Ovary (tissue), 9 donors: ENCODE data around the gene NUDT5. TPM values are rescaled to one million over a fixed set of nuclear protein-coding genes. Genes with fewer than 3 reads are reported as not detected.

ENCODE experiments used
- DNase-seq, 5 donors: peaks; one replicate each; pipeline ENCODE4 v3.0.0-alpha.2; 2019 to 2020
- H3K27ac ChIP-seq, 2 donors: fragments of 200-600 bp; one replicate each; pipeline versions ENCODE4 v1.5.1 to v1.8.0; 2019 to 2022
- H3K27me3 ChIP-seq: fragments of 200-600 bp; one replicate; pipeline ENCODE4 v1.8.0; 2022
- H3K36me3 ChIP-seq: fragments of 200-600 bp; sonication (generic); one replicate; pipeline ENCODE4 v1.5.1; 2019
- H3K4me1 ChIP-seq: one replicate; pipeline ENCODE4 v1.8.1; 2013; ENCODE audit warnings: mild to moderate bottlenecking, moderate library complexity; ENCODE audit not compliant: insufficient read depth
- H3K4me3 ChIP-seq: fragments of 200-600 bp; sonication (generic); one replicate; pipeline ENCODE4 v1.5.1; 2017
- H3K9me3 ChIP-seq, 2 donors: fragments of 200-600 bp in 1 of 2; sonication (generic) in 1 of 2; one replicate each; pipeline versions ENCODE4 v1.5.1 to v1.8.1; 2013 to 2019; ENCODE audit warnings: mild to moderate bottlenecking in 1 of 2, moderate library complexity in 1 of 2
- CTCF ChIP-seq, 3 donors: fragments of 450-650 bp in 2 of 3; fragments of 200-600 bp in 1 of 3; IDR thresholded peaks; one replicate each; pipeline versions ENCODE4 v1.5.1 to v1.8.0; 2016 to 2022; ENCODE audit warnings: antibody characterized with exemption in 3 of 3, mild to moderate bottlenecking in 1 of 3
- EP300 ChIP-seq: sonication (generic); formaldehyde crosslinking; IDR thresholded peaks from one replicate; pipeline ENCODE4 v1.6.1; 2017; ENCODE audit warnings: antibody characterized with exemption
- POLR2A ChIP-seq: fragments of 450-650 bp; IDR thresholded peaks from one replicate; pipeline ENCODE4 v1.6.1; 2017; ENCODE audit warnings: antibody characterized with exemption, mild to moderate bottlenecking, moderate library complexity
- WGBS, 3 donors: extraction: QIAGEN DNeasy Blood & Tissue Kit in 1 of 3; methylation state at CpG; one replicate each; pipeline versions ENCODE4 v1.1.5 to v1.1.7; 2013 to 2017; 5-methylcytosine and 5-hydroxymethylcytosine counted together
- intact Hi-C, 4 donors: fragments of 100-400 bp; cut with DNase I; formaldehyde crosslinking; loops; one replicate each; pipeline versions ENCODE4 v1.11.0 to v1.15.1; 2022 to 2023
- polyA plus RNA-seq, 2 donors: library from polyadenylated mRNA; stranded (reverse); fragments of 200-250 nt in 1 of 2; fragments of 350-450 nt in 1 of 2; fragmentation: Illumina TruSeq in 1 of 2; extraction: RNeasy Lipid Tissue Mini Kit (QIAGEN cat#74804) in 1 of 2; gene quantifications; one replicate each; pipeline ENCODE4 v1.2.3, GENCODE V29; 2013 to 2014
- total RNA-seq, 7 donors: library from RNA; depleted of rRNA in 2 of 7; stranded (reverse); fragments of >200 nt in 2 of 7; fragmentation: NEBNext Ultra II Directional in 3 of 7; extraction: Animal tissue kit (Norgen Biotek cat#: 25700) in 3 of 7; gene quantifications; one replicate each; pipeline versions ENCODE4 v1.1.0 to v1.2.4, GENCODE V29; 2016 to 2023
- donor health status: DM: no; HTN: no; CAD: no; lungs with moderate emphysema.
- donor health status: DM: no; HTN: no; CAD: no.
- donor health status: Bipolar disorder and iron deficiency.
- donor health status: DM: yes; HTN: yes; CAD: no.
- donor health status: DM: no; HTN: no; CAD: no.
- donor health status: DM: yes; HTN: yes; CAD: no.

NUDT5 gene
- total and polyA plus RNA-seq, 9 donors: 15.8 to 56.5 (median 24.7) TPM

DNA sequence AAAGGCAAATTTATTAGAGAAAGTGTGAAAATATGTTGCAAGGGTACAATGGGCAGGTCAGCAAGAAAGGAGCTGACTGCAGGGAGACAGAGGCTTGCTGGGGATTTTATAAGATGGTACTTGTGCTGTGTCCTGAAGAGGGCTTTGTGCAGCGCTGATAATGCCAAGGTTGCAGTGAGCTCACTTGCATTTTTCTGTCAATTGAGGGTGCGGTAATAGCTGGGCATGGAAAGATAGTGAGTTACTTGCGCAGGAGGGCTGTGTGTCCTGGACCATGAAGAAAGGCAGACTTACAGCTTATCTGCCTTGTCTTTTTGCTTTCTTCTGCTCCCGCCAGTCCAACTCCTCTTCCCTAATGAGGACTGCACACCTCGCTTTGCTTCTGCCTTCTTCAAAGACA, 12.8 kb upstream of the NUDT5 start:
- WGBS, 3 donors: 94 to 96% (median 95%) methylated on average over 5 of the region's 5 CpGs
- intact Hi-C loops: no loop called here
- no peak overlapping the region for H3K27ac ChIP-seq
- H3K36me3 ChIP-seq: no peaks in the 10 kb centered on the region
- no peaks in the 10 kb centered on the region for H3K27me3 ChIP-seq
- no peak for DNase-seq
- no peaks in the 10 kb centered on the region for H3K9me3 ChIP-seq
- TF ChIP-seq EP300 (no peak), POLR2A (no peak), CTCF (IDR thresholded peaks at IDR 0.05) (no peak)
- no peak overlapping the region for H3K4me3 ChIP-seq
- H3K4me1 ChIP-seq: no peaks in the 10 kb centered on the region

DNA sequence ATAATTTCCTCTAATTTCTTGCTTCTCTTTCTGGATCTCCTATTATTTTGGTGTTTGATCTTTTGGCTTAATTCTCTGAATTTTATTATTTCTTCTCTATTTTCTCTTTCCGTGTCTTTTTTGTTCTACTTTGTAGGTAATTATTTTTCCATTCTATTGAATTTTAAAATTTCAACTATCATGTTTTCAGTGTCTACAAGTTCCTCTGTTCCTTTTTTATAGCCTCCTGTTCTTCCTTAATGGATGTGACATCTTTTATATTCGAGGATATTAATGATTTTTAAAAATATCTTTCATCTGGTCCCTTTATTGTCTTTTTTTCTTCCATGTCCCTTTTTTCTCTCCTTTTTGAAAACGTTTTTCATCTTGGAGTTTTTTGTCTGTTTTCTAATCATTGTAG, 11.4 kb upstream of the NUDT5 start:
- Histone ChIP-seq H3K27me3 (no peaks in the 10 kb centered on the region), H3K9me3 (no peaks in the 10 kb centered on the region), H3K36me3 (no peaks in the 10 kb centered on the region), H3K4me1 (no peaks in the 10 kb centered on the region), H3K27ac (no peak overlapping the region), H3K4me3 (no peak overlapping the region)
- intact Hi-C loops: no loop called here
- TF ChIP-seq CTCF (IDR thresholded peaks at IDR 0.05) (no peak), EP300 (no peak), POLR2A (no peak)
- 85 to 88% (median 87%) methylated on average over 3 of the region's 3 CpGs for WGBS, 3 donors
- no peak for DNase-seq

DNA sequence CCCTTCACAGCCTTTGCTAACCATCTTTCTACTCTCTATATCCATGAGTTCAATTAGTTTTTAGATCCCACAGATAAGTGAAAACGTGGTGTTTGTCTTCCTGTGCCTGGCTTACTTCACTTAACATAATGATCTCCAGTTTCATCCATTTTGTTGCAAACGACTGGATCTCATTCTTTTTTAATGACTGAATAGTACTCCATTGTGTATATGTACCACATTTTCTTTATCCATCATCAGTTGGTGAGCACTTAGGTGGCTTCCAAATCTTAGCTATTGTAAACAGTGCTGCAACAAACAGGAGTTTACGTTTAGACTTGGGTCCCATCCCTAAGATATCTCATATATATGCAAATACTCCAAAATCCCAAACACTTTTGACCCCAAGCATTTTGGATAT, 9.4 kb upstream of the NUDT5 start:
- intact Hi-C loops: no loop called here
- Histone ChIP-seq H3K4me1 (no peaks in the 10 kb centered on the region), H3K36me3 (no peaks in the 10 kb centered on the region), H3K27me3 (no peaks in the 10 kb centered on the region), H3K27ac (no peak overlapping the region), H3K4me3 (no peak overlapping the region), H3K9me3 (no peaks in the 10 kb centered on the region)
- WGBS, 3 donors: 88 to 91% (median 90%) methylated on average over 3 of the region's 3 CpGs
- TF ChIP-seq POLR2A (no peak), EP300 (no peak), CTCF (IDR thresholded peaks at IDR 0.05) (no peak)
- no peak for DNase-seq

DNA sequence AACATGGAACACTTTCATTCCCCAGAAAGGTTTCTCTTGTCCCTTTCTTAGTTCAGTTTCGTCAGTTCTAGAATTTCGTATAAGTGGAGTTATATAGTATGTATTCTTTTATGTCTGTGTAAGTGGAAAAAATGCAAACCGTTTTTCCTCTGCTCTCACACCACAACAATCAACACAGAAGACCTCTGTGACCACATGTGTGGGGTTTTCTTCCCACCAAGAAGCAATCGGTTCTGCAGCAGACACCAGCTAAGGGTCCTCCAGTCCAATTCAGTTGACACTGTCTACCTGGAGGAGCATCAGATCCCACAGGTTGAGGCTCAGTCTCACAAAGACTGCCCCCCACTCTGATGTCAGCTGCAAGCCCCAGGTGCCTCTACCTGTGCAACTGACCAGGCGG, 6.5 kb upstream of the NUDT5 start:
- intact Hi-C loops: no loop called here
- H3K36me3 ChIP-seq: no peaks in the 10 kb centered on the region
- no peak for DNase-seq
- no peaks in the 10 kb centered on the region for H3K27me3 ChIP-seq
- no peak overlapping the region for H3K4me3 ChIP-seq
- H3K9me3 ChIP-seq: no peaks in the 10 kb centered on the region
- TF ChIP-seq CTCF (IDR thresholded peaks at IDR 0.05): no peak
- no peak for TF ChIP-seq POLR2A
- TF ChIP-seq EP300: no peak
- H3K4me1 ChIP-seq: no peaks in the 10 kb centered on the region
- H3K27ac ChIP-seq: no peak overlapping the region
- WGBS, 3 donors: 83 to 85% (median 83%) methylated on average over 5 of the region's 5 CpGs

DNA sequence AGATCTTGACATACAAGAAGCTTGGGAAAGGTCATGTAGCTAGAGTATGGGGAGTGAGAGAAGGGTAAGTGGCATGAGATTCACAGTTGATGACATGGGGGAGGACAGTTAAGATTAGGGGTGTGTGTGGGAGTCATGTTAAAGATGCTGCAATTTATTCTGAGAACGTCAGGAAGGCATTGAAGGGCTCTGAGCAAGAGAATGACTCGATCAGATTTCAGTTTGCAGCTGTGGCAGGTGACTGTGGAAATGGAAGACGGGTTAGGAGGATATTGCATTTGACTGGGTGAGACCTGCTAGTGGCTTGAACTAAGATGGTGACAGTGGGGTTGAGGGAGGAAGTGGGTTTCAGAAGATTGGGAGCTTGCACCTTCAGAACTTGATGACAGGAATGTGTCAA, 5.9 kb upstream of the NUDT5 start:
- H3K4me3 ChIP-seq: no peak overlapping the region
- no peak overlapping the region for H3K27ac ChIP-seq
- H3K36me3 ChIP-seq: no peaks in the 10 kb centered on the region
- no peaks in the 10 kb centered on the region for H3K27me3 ChIP-seq
- H3K9me3 ChIP-seq: no peaks in the 10 kb centered on the region
- TF ChIP-seq EP300 (no peak), POLR2A (no peak), CTCF (IDR thresholded peaks at IDR 0.05) (no peak)
- WGBS, 3 donors: 75 to 81% (median 75%) methylated on average over 3 of the region's 3 CpGs
- no peaks in the 10 kb centered on the region for H3K4me1 ChIP-seq
- intact Hi-C loops: no loop called here
- no peak for DNase-seq
